BE2C (cell line): Measurements from ENCODE around the gene FUT1.

ENCODE experiments used
- DNase-seq: peaks from one replicate; pipeline ENCODE4 v3.0.0-alpha.2; 2020
- H3K27me3 ChIP-seq: fragments of 250-450 bp; sonication (Bioruptor Pico); 2 replicates; pipeline ENCODE4 v1.5.1; 2020; ENCODE audit warnings: mild to moderate bottlenecking
- H3K36me3 ChIP-seq: fragments of 250-450 bp; sonication (Bioruptor Pico); 2 replicates; pipeline ENCODE4 v1.5.1; 2020; ENCODE audit warnings: mild to moderate bottlenecking
- H3K4me1 ChIP-seq: fragments of 250-450 bp; sonication (Bioruptor Pico); 2 replicates; pipeline ENCODE4 v1.5.1; 2020
- H3K4me3 ChIP-seq: 2 replicates; pipeline ENCODE4 v1.5.1; 2011; ENCODE audit warnings: low read depth, low read length
- H3K9me3 ChIP-seq: fragments of 250-450 bp; sonication (Bioruptor Pico); 2 replicates; pipeline ENCODE4 v1.5.1; 2020
- CTCF ChIP-seq: IDR thresholded peaks from 2 replicates; pipeline ENCODE4 v1.5.1; 2012; ENCODE audit warnings: mild to moderate bottlenecking, low read depth, low read length

FUT1 gene

GRCh38 chr19:48750771-48751504, 1.5 kb downstream of the FUT1 start:
- Histone ChIP-seq H3K36me3 (no peaks in the 10 kb centered on the region), H3K27me3 (peaks cover 11% of the 10 kb centered on the region), H3K9me3 (no peaks in the 10 kb centered on the region), H3K4me3 (no peak overlapping the region), H3K4me1 (peaks cover 10% of the 10 kb centered on the region; the same call in 1 of the 2 replicates)
- no peak for TF ChIP-seq CTCF
- DNase-seq = no peak

GRCh38 chr19:48750351-48750750, 2.1 kb downstream of the FUT1 start:
- Histone ChIP-seq H3K36me3 (no peaks in the 10 kb centered on the region), H3K4me3 (no peak overlapping the region), H3K27me3 (peaks cover 11% of the 10 kb centered on the region), H3K9me3 (no peaks in the 10 kb centered on the region), H3K4me1 (peaks cover 10% of the 10 kb centered on the region; the same call in 1 of the 2 replicates)
- no peak for TF ChIP-seq CTCF
- DNase-seq = no peak

- no peak overlapping the region for H3K4me3 ChIP-seq
- peaks cover 10% of the 10 kb centered on the region; the same call in 1 of the 2 replicates for H3K4me1 ChIP-seq
- H3K36me3 ChIP-seq = no peaks in the 10 kb centered on the region
- peaks cover 11% of the 10 kb centered on the region for H3K27me3 ChIP-seq
- DNase-seq = no peak
- TF ChIP-seq CTCF = no peak
- no peaks in the 10 kb centered on the region for H3K9me3 ChIP-seq
Measured at GRCh38 chr19:48749571-48750198, 2.8 kb downstream of the FUT1 start.

- peak; percentile 91 for DNase-seq
- Histone ChIP-seq H3K27me3 (no peaks in the 10 kb centered on the region), H3K9me3 (no peaks in the 10 kb centered on the region), H3K4me3 (peak within 1 kb of the TSS; percentile 62), H3K4me1 (peaks cover 10% of the 10 kb centered on the region; the same call in 1 of the 2 replicates), H3K36me3 (no peaks in the 10 kb centered on the region)
- no peak for TF ChIP-seq CTCF
Measured at GRCh38 chr19:48746738-48747575, 5.5 kb downstream of the FUT1 start, which contains the start of gene IZUMO1. Gene IZUMO1 (minus strand): TSS chr19:48746909. CDS start chr19:48745859, 1,050 bp downstream.

GRCh38 chr19:48746110-48746509, 6.3 kb downstream of the FUT1 start:
- H3K9me3 ChIP-seq = no peaks in the 10 kb centered on the region
- H3K36me3 ChIP-seq = no peaks in the 10 kb centered on the region
- no peaks in the 10 kb centered on the region for H3K27me3 ChIP-seq
- TF ChIP-seq CTCF = no peak
- H3K4me3 ChIP-seq = no peak overlapping the region
- DNase-seq = no peak
- H3K4me1 ChIP-seq = peaks cover 16% of the 10 kb centered on the region; the same call in 1 of the 2 replicates
